ENCODE measurements around the gene ANKS3.

Gene ANKS3

GRCh38 chr16:4693956-4694641 is 40.0 kb downstream of the ANKS3 start:
- TF ChIP-seq ZFX (IDR thresholded peaks at IDR 0.05; ENCODE audit: borderline replicate concordance) = no peak
- no peak for TF ChIP-seq CTCF (IDR thresholded peaks at IDR 0.05)
- H3K27ac ChIP-seq = peak overlapping the region; percentile 95

GRCh38 chr16:4693296-4693955 is 40.6 kb downstream of the ANKS3 start, which contains the start of gene NUDT16L1:
TSS of gene NUDT16L1 (plus strand) at chr16:4693562. CDS start at chr16:4693727, 165 bp downstream.
- TF ChIP-seq CTCF (IDR thresholded peaks at IDR 0.05) (peak; percentile 22), ZFX (IDR thresholded peaks at IDR 0.05; ENCODE audit: borderline replicate concordance) (no peak)
- peak within 1 kb of the TSS; percentile 95 for H3K27ac ChIP-seq

- TF ChIP-seq CTCF (IDR thresholded peaks at IDR 0.05) = no peak
- no peak for TF ChIP-seq ZFX (IDR thresholded peaks at IDR 0.05; ENCODE audit: borderline replicate concordance)
- H3K27ac ChIP-seq = peak overlapping the region; percentile 95
Observed at GRCh38 chr16:4692460-4693295, 41.4 kb downstream of the ANKS3 start.

GRCh38 chr16:4691666-4692412 is 42.2 kb downstream of the ANKS3 start:
- no peak for TF ChIP-seq ZFX (IDR thresholded peaks at IDR 0.05; ENCODE audit: borderline replicate concordance)
- no peak for TF ChIP-seq CTCF (IDR thresholded peaks at IDR 0.05)
- H3K27ac ChIP-seq = peak overlapping the region; percentile 95

- H3K27ac ChIP-seq = peak overlapping the region; percentile 95
- TF ChIP-seq ZFX (IDR thresholded peaks at IDR 0.05; ENCODE audit: borderline replicate concordance) = no peak
- no peak for TF ChIP-seq CTCF (IDR thresholded peaks at IDR 0.05)
Observed at GRCh38 chr16:4690946-4691665, 43.0 kb downstream of the ANKS3 start.
